ENCODE measurements around the gene SPACA6. TPM values are rescaled to one million over a fixed set of nuclear protein-coding genes. Genes with fewer than 3 reads are reported as not detected.
"Not testable (repeated sequence)": the region's sequence is repeated elsewhere in the genome, so short reads cannot be mapped to it uniquely, and the experiment has no call there.

Gene SPACA6
- total RNA-seq, 1 donor = 1.8 TPM

DNA sequence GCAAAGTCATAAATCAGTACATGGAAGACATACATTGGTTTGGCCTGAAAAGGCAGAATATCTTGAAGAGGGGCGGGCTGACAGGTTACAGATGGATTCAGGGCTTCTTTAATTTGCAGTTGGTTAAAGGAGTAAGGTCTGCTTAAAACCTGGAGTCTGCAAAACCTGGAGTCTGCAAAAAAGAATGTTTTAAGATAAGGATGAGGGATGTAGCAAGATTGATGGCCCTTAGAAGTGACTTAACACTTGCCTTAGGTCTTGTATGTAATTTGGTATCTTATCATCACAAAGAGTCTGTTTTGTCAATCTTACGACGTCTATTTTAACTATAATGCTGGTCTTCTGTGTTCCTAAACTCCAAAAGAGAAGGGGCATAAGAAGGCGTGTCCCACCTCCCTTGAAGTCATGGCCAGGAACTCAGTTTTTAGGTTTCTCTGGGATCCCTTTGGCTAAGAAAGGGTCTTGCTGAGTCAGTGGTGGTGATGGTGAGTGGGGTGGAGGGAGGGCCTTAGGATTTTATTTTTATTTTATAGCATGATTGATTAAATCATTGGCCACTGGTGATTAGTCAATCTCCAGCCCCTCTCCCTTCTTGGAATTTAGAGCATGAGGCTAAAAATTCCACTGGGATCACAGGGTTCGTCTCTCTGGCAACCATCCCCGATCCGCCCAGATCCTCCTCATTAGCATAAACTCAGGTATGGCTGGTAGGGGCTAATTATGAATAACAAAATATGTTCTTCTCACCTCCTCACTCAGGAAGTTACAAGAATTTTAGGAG is 40.8 kb downstream of the SPACA6 start:
- Histone ChIP-seq H3K9me3 (ENCODE audit: low read depth, low read length) (no peaks in the 10 kb centered on the region), H3K4me3 (ENCODE audit: low read length) (no peak overlapping the region), H3K27me3 (ENCODE audit: insufficient read depth, low read length) (no peaks in the 10 kb centered on the region), H3K4me1 (ENCODE audit: insufficient read depth, low read length) (peaks cover 45% of the 10 kb centered on the region)

- H3K4me3 ChIP-seq (ENCODE audit: low read length) = no peak overlapping the region
- H3K27me3 ChIP-seq (ENCODE audit: insufficient read depth, low read length) = no peaks in the 10 kb centered on the region
- peaks cover 63% of the 10 kb centered on the region for H3K4me1 ChIP-seq (ENCODE audit: insufficient read depth, low read length)
- H3K9me3 ChIP-seq (ENCODE audit: low read depth, low read length) = no peaks in the 10 kb centered on the region
Observed at GRCh38 chr19:51735759-51736449, 42.8 kb downstream of the SPACA6 start.

- Histone ChIP-seq H3K27me3 (ENCODE audit: insufficient read depth, low read length) (no peaks in the 10 kb centered on the region), H3K4me1 (ENCODE audit: insufficient read depth, low read length) (peaks cover 65% of the 10 kb centered on the region), H3K9me3 (ENCODE audit: low read depth, low read length) (no peaks in the 10 kb centered on the region), H3K4me3 (ENCODE audit: low read length) (no peak overlapping the region)
Observed at GRCh38 chr19:51737389-51737788, 44.3 kb downstream of the SPACA6 start.

DNA sequence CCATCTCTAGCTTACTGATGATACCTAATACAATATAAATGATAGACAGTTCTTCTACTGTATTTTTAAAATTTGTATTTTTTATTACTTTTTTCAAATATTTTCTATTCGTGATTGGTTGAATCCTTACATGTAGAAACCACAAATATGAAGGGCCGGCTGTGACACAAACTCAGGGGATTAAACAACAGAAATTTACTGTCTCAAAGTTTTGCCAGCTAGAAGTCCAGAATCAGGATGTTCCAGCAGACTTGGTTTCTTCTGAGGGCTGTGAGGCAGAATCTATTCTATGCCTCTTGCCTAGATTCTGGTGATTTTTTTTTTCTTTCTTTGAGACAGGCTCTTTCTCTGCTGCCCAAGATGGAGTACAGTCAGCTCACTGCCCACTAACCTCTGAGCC is 44.8 kb downstream of the SPACA6 start:
- H3K4me1 ChIP-seq (ENCODE audit: insufficient read depth, low read length) = peaks cover 65% of the 10 kb centered on the region
- no peak overlapping the region for H3K4me3 ChIP-seq (ENCODE audit: low read length)
- H3K9me3 ChIP-seq (ENCODE audit: low read depth, low read length) = no peaks in the 10 kb centered on the region
- no peaks in the 10 kb centered on the region for H3K27me3 ChIP-seq (ENCODE audit: insufficient read depth, low read length)

DNA sequence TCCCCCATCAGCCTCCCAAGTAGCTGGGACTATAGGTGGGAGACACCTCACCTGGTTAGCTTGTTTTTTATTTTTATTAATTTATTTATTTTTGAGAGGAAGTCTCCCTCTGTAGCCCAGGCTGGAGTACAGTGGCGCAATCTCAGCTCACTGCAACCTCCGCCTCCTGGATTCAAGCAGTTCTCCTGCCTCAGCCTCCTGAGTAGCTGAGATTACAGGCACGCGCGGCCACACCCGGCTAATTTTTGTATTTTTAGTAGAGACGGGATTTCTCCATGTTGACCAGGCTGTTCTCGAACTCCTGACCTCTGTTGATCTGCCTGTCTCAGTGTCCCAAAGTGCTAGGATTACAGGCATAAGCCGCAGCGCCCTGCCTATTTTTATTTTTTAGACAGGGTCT is 45.4 kb downstream of the SPACA6 start:
- peaks cover 65% of the 10 kb centered on the region for H3K4me1 ChIP-seq (ENCODE audit: insufficient read depth, low read length)
- not testable (repeated sequence) for H3K4me3 ChIP-seq (ENCODE audit: low read length); H3K27me3 ChIP-seq (ENCODE audit: insufficient read depth, low read length); H3K9me3 ChIP-seq (ENCODE audit: low read depth, low read length)

- no peak overlapping the region for H3K4me3 ChIP-seq (ENCODE audit: low read length)
- no peaks in the 10 kb centered on the region for H3K9me3 ChIP-seq (ENCODE audit: low read depth, low read length)
- H3K4me1 ChIP-seq (ENCODE audit: insufficient read depth, low read length) = peaks cover 62% of the 10 kb centered on the region
- H3K27me3 ChIP-seq (ENCODE audit: insufficient read depth, low read length) = no peaks in the 10 kb centered on the region
Observed at GRCh38 chr19:51739466-51740213, 46.5 kb downstream of the SPACA6 start.

GRCh38 chr19:51740356-51740755 is 47.2 kb downstream of the SPACA6 start:
- no peaks in the 10 kb centered on the region for H3K9me3 ChIP-seq (ENCODE audit: low read depth, low read length)
- no peak overlapping the region for H3K4me3 ChIP-seq (ENCODE audit: low read length)
- H3K27me3 ChIP-seq (ENCODE audit: insufficient read depth, low read length) = no peaks in the 10 kb centered on the region
- peaks cover 55% of the 10 kb centered on the region for H3K4me1 ChIP-seq (ENCODE audit: insufficient read depth, low read length)

DNA sequence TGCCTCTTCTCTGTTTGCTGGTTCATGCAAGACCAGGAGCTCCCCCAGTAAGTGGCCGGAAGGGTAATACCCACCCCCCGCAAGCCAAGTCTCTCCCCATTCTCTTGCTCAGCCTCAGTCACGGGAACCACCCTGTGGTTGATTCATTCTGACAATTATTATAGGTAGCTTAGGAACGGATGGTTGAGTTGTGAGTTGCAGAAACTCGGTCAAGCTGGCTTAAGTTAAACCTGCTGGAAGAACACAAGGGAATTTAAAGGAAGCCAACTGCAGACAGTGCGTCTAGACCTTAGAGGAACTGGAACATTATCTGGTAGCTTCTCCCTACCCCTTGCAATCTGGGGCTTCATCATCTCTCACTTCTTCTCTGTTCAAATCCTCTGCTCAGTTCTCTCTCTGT is 49.7 kb downstream of the SPACA6 start:
- Histone ChIP-seq H3K27me3 (ENCODE audit: insufficient read depth, low read length) (no peaks in the 10 kb centered on the region), H3K4me1 (ENCODE audit: insufficient read depth, low read length) (peaks cover 43% of the 10 kb centered on the region)

GRCh38 chr19:51743405-51743804 is 50.3 kb downstream of the SPACA6 start:
- Histone ChIP-seq H3K4me3 (ENCODE audit: low read length) (no peak overlapping the region), H3K4me1 (ENCODE audit: insufficient read depth, low read length) (peaks cover 43% of the 10 kb centered on the region), H3K27me3 (ENCODE audit: insufficient read depth, low read length) (no peaks in the 10 kb centered on the region), H3K9me3 (ENCODE audit: low read depth, low read length) (no peaks in the 10 kb centered on the region)

More for the DNA sequence above, 49.7 kb downstream of the SPACA6 start:
- Histone ChIP-seq H3K4me3 (ENCODE audit: low read length) (no peak overlapping the region), H3K9me3 (ENCODE audit: low read depth, low read length) (no peaks in the 10 kb centered on the region)

GRCh38 chr19:51746731-51747130 is 53.6 kb downstream of the SPACA6 start:
- Histone ChIP-seq H3K4me1 (ENCODE audit: insufficient read depth, low read length) (peaks cover 38% of the 10 kb centered on the region), H3K27me3 (ENCODE audit: insufficient read depth, low read length) (no peaks in the 10 kb centered on the region), H3K9me3 (ENCODE audit: low read depth, low read length) (no peaks in the 10 kb centered on the region), H3K4me3 (ENCODE audit: low read length) (no peak overlapping the region)

DNA sequence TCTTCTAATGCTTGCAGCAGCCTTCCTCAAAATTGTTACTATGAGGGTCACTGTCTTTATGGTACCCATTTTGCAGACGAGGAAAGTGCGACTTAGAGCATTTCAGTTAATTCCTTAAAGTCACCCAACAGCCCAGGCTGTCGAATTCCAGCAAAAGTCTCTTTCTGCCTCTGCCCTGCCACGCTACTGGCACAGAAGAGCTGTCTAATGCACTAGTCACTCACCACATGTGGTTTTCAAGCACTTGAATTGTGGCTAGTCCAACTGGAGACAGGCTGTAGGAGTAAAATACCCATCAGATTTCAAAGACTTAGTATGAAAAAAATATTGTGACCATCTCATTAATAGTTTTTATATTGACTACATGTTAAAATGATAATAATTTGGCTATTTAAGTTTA is 56.8 kb downstream of the SPACA6 start:
- H3K4me1 ChIP-seq (ENCODE audit: insufficient read depth, low read length) = peaks cover 70% of the 10 kb centered on the region
- H3K9me3 ChIP-seq (ENCODE audit: low read depth, low read length) = no peaks in the 10 kb centered on the region
- peak overlapping the region; percentile 54 for H3K4me3 ChIP-seq (ENCODE audit: low read length)
- no peaks in the 10 kb centered on the region for H3K27me3 ChIP-seq (ENCODE audit: insufficient read depth, low read length)

DNA sequence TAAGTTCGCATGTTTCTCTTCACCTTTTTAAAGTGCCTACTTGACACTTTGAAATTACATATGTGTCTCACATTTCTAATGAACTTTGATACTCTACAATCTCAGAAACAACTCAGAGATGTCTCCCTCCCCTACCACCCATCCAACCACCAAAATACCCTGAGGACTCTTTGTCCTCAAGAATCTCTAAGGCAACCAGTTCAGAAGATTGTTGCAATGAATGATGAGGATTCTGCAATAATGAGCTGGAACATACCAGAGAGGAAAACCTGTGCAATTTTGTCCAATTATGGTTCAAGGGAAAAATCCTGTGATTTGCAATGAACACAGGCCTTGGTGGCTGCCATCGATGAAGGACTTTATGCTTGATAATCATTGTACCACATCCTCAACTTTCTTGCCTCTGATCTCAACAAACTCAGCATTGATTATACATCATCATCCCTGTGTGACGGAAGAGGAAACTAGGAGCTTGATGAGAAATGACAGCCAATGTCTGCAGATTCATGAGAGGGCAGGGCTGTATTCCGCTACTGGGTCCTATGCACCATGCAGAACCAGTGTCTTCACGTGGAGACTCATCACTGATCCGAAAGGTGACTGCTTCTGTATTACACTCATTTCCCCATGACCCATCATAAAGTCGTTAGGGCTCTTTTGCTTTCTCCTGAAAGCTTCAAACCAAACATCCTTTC is 57.4 kb downstream of the SPACA6 start:
- Histone ChIP-seq H3K9me3 (ENCODE audit: low read depth, low read length) (no peaks in the 10 kb centered on the region), H3K4me1 (ENCODE audit: insufficient read depth, low read length) (peaks cover 76% of the 10 kb centered on the region), H3K27me3 (ENCODE audit: insufficient read depth, low read length) (no peaks in the 10 kb centered on the region), H3K4me3 (ENCODE audit: low read length) (peak overlapping the region; percentile 54)

- Histone ChIP-seq H3K4me3 (ENCODE audit: low read length) (peak within 1 kb of the TSS; percentile 54), H3K4me1 (ENCODE audit: insufficient read depth, low read length) (peaks cover 78% of the 10 kb centered on the region), H3K9me3 (ENCODE audit: low read depth, low read length) (no peaks in the 10 kb centered on the region), H3K27me3 (ENCODE audit: insufficient read depth, low read length) (no peaks in the 10 kb centered on the region)
Observed at GRCh38 chr19:51751655-51752054, 58.5 kb downstream of the SPACA6 start, which contains the start of gene FPR1. TSS of gene FPR1 (minus strand) at chr19:51751878. CDS start at chr19:51746994, 4,884 bp downstream.

GRCh38 chr19:51754109-51754508 is 61.0 kb downstream of the SPACA6 start:
- H3K4me1 ChIP-seq (ENCODE audit: insufficient read depth, low read length) = peaks cover 60% of the 10 kb centered on the region
- no peak overlapping the region for H3K4me3 ChIP-seq (ENCODE audit: low read length)
- H3K9me3 ChIP-seq (ENCODE audit: low read depth, low read length) = no peaks in the 10 kb centered on the region

DNA sequence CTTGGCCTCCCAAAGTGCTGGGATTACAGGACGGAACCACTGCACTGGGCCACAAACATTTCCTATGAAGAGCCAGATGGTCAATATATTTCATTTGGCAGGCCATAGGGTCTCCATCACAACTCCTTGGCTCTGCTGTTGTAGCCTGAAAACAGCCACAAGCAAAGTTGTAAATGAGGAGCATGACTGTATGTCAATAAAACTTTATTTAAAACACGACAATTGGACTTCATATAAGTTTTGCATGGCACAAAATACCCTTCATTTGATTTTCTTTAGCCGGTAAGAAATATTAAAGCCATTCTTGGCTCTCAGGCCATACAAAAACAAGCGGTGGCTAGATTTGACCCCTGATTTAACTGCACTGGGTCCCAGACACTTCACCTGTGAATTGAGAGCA is 61.6 kb downstream of the SPACA6 start:
- Histone ChIP-seq H3K27me3 (ENCODE audit: insufficient read depth, low read length) (no peaks in the 10 kb centered on the region), H3K9me3 (ENCODE audit: low read depth, low read length) (no peaks in the 10 kb centered on the region), H3K4me3 (ENCODE audit: low read length) (no peak overlapping the region), H3K4me1 (ENCODE audit: insufficient read depth, low read length) (peaks cover 55% of the 10 kb centered on the region)

More at GRCh38 chr19:51754109-51754508, 61.0 kb downstream of the SPACA6 start:
- H3K27me3 ChIP-seq (ENCODE audit: insufficient read depth, low read length) = no peaks in the 10 kb centered on the region
